H9 (cell line): ENCODE results near the gene FBXO34. TPM values are rescaled to one million over a fixed set of nuclear protein-coding genes. Genes with fewer than 3 reads are reported as not detected.

Experiments used
- DNase-seq: peaks from one replicate; pipeline ENCODE4 v3.0.0-alpha.2; 2017
- H2AFZ ChIP-seq: one replicate; pipeline ENCODE4 v1.6.1; 2013; ENCODE audit warnings: mild to moderate bottlenecking, low read length, control low read depth, moderate library complexity
- H2AK5ac ChIP-seq: 2 replicates; pipeline ENCODE4 v1.6.1; 2013; ENCODE audit warnings: low read length, control low read depth, mixed read lengths; ENCODE audit not compliant: insufficient read length
- H2BK120ac ChIP-seq: one replicate; pipeline ENCODE4 v1.6.1; 2013; ENCODE audit warnings: low read depth, mild to moderate bottlenecking, low read length, control low read depth, inconsistent platforms; ENCODE audit not compliant: poor library complexity, severe bottlenecking
- H2BK12ac ChIP-seq: 2 replicates; pipeline ENCODE4 v1.6.1; 2013; ENCODE audit warnings: low read length, control low read depth, mixed read lengths, low read depth; ENCODE audit not compliant: insufficient read length
- H2BK15ac ChIP-seq: 2 replicates; pipeline ENCODE4 v1.6.1; 2013; ENCODE audit warnings: low read depth, low read length, control low read depth
- H2BK20ac ChIP-seq: one replicate; pipeline ENCODE4 v1.6.1; 2013; ENCODE audit warnings: low read depth, mild to moderate bottlenecking, low read length, control low read depth, inconsistent platforms; ENCODE audit not compliant: poor library complexity, severe bottlenecking
- H2BK5ac ChIP-seq: 2 replicates; pipeline ENCODE4 v1.6.1; 2013; ENCODE audit warnings: low read length, control low read depth, mixed read lengths; ENCODE audit not compliant: insufficient read length
- H3K14ac ChIP-seq: 2 replicates; pipeline ENCODE4 v1.6.1; 2013; ENCODE audit warnings: low read length, control low read depth; ENCODE audit not compliant: insufficient read depth
- H3K18ac ChIP-seq: 2 replicates; pipeline ENCODE4 v1.6.1; 2013; ENCODE audit warnings: low read depth, mild to moderate bottlenecking, mixed read lengths, low read length, control low read depth; ENCODE audit not compliant: insufficient read length
- H3K23ac ChIP-seq: 2 replicates; pipeline ENCODE4 v1.6.1; 2013; ENCODE audit warnings: low read length, control low read depth, mixed read lengths, low read depth; ENCODE audit not compliant: insufficient read length
- H3K23me2 ChIP-seq: 2 replicates; pipeline ENCODE4 v1.6.1; 2013; ENCODE audit warnings: low read depth, mild to moderate bottlenecking, mixed read lengths, low read length, control low read depth; ENCODE audit not compliant: insufficient read length, poor library complexity, severe bottlenecking
- H3K27ac ChIP-seq: 2 replicates; pipeline ENCODE4 v1.5.1; 2013; ENCODE audit warnings: low read length, control low read depth, mixed read lengths, low read depth; ENCODE audit not compliant: insufficient read length
- H3K27me3 ChIP-seq: 2 replicates; pipeline ENCODE4 v1.6.1; 2013; ENCODE audit warnings: low read length, control low read depth, inconsistent platforms; ENCODE audit not compliant: insufficient read depth
- H3K4ac ChIP-seq: 2 replicates; pipeline ENCODE4 v1.6.1; 2013; ENCODE audit warnings: low read depth, mild to moderate bottlenecking, control low read depth, inconsistent platforms, low read length, moderate library complexity
- H3K4me1 ChIP-seq: 2 replicates; pipeline ENCODE4 v1.6.1; 2013; ENCODE audit warnings: low read length, control low read depth, inconsistent platforms; ENCODE audit not compliant: insufficient read depth
- H3K4me2 ChIP-seq: 2 replicates; pipeline ENCODE4 v1.6.1; 2013; ENCODE audit warnings: low read length, control low read depth, mixed read lengths; ENCODE audit not compliant: insufficient read length, insufficient read depth
- H3K56ac ChIP-seq: 2 replicates; pipeline ENCODE4 v1.6.1; 2013; ENCODE audit warnings: low read depth, mild to moderate bottlenecking, mixed read lengths, low read length, control low read depth; ENCODE audit not compliant: insufficient read length
- H3K79me1 ChIP-seq: 2 replicates; pipeline ENCODE4 v1.6.1; 2013; ENCODE audit warnings: low read depth, mild to moderate bottlenecking, moderate library complexity, low read length, control low read depth, inconsistent platforms; ENCODE audit not compliant: insufficient read depth, poor library complexity, severe bottlenecking
- H3K79me2 ChIP-seq: 2 replicates; pipeline ENCODE4 v1.6.1; 2013; ENCODE audit warnings: low read length, control low read depth, inconsistent platforms; ENCODE audit not compliant: insufficient read depth
- H3K9ac ChIP-seq: 2 replicates; pipeline ENCODE4 v1.6.1; 2013; ENCODE audit warnings: low read length, control low read depth, mixed read lengths; ENCODE audit not compliant: insufficient read length; ENCODE audit errors: extremely low read depth
- H3K9me3 ChIP-seq: one replicate; pipeline ENCODE4 v1.6.1; 2013; ENCODE audit warnings: low read depth, low read length, inconsistent platforms; ENCODE audit not compliant: control insufficient read depth
- H3T11ph ChIP-seq: one replicate; pipeline ENCODE4 v1.6.1; 2013; ENCODE audit warnings: mild to moderate bottlenecking, low read length, control low read depth, inconsistent platforms
- H4K20me1 ChIP-seq: one replicate; pipeline ENCODE4 v1.6.1; 2013; ENCODE audit not compliant: control insufficient read depth, insufficient read length, insufficient read depth
- H4K5ac ChIP-seq: 2 replicates; pipeline ENCODE4 v1.6.1; 2013; ENCODE audit warnings: low read depth, mild to moderate bottlenecking, mixed read lengths, low read length, control low read depth; ENCODE audit not compliant: insufficient read length
- H4K8ac ChIP-seq: replicated peaks from 2 replicates; pipeline ENCODE4 v1.6.1; 2013; ENCODE audit warnings: low read length, control low read depth, mixed read lengths, low read depth; ENCODE audit not compliant: insufficient read length
- H4K91ac ChIP-seq: 2 replicates; pipeline ENCODE4 v1.6.1; 2013; ENCODE audit warnings: low read depth, mild to moderate bottlenecking, moderate library complexity, mixed read lengths, low read length, control low read depth; ENCODE audit not compliant: insufficient read length
- H3K27ac Mint-ChIP-seq, 3 experiments: 2 replicates in 2 of 3; 3 replicates in 1 of 3; pipeline ENCODE4 v1.8.0; 2020 to 2021; ENCODE audit warnings: mixed read lengths in 3 of 3, mild to moderate bottlenecking in 1 of 3, moderate library complexity in 1 of 3
- H3K27me3 Mint-ChIP-seq: 2 replicates; pipeline ENCODE4 v1.8.0; 2021; ENCODE audit warnings: low read depth, mild to moderate bottlenecking, moderate library complexity, mixed read lengths
- H3K36me3 Mint-ChIP-seq, 3 experiments: 2 replicates in 2 of 3; 3 replicates in 1 of 3; pipeline ENCODE4 v1.8.0; 2020 to 2021; ENCODE audit warnings: low read depth in 3 of 3, mixed read lengths in 3 of 3; ENCODE audit not compliant: insufficient read depth in 1 of 3
- H3K4me1 Mint-ChIP-seq, 2 experiments: 2 replicates each; pipeline ENCODE4 v1.8.0; 2020; ENCODE audit warnings: mixed read lengths in 2 of 2
- H3K4me3 Mint-ChIP-seq, 2 experiments: 2 replicates in 1 of 2; 3 replicates in 1 of 2; pipeline ENCODE4 v1.8.0; 2020 to 2021; ENCODE audit warnings: mild to moderate bottlenecking in 2 of 2, mixed read lengths in 2 of 2, moderate library complexity in 1 of 2
- H3K9me3 Mint-ChIP-seq, 2 experiments: 2 replicates in 1 of 2; 3 replicates in 1 of 2; pipeline ENCODE4 v1.8.0; 2020; ENCODE audit warnings: mild to moderate bottlenecking in 2 of 2, mixed read lengths in 2 of 2, moderate library complexity in 1 of 2
- WGBS: extraction: QIAGEN DNeasy Blood & Tissue Kit; methylation state at CpG from one replicate; pipeline ENCODE4 v1.1.7; 2013; ENCODE audit warnings: missing lambda C conversion rate, low lambda C conversion rate, mixed read lengths; ENCODE audit not compliant: insufficient read length; ENCODE audit errors: extremely low coverage; 5-methylcytosine and 5-hydroxymethylcytosine counted together
- total RNA-seq: library from RNA; stranded (reverse); gene quantifications from 2 replicates; pipeline ENCODE4 v1.2.1, GENCODE V29; 2021
- TF ChIP-seq, protein P1 (sequence below): fragments of 200-600 bp; sonication (generic); conservative IDR thresholded peaks from 3 replicates; pipeline ENCODE4 v1.8.0; 2021; ENCODE audit warnings: antibody characterized with exemption, mild to moderate bottlenecking

Gene FBXO34
- total RNA-seq, 1 experiment from 2014 or later: 12.0 TPM

DNA sequence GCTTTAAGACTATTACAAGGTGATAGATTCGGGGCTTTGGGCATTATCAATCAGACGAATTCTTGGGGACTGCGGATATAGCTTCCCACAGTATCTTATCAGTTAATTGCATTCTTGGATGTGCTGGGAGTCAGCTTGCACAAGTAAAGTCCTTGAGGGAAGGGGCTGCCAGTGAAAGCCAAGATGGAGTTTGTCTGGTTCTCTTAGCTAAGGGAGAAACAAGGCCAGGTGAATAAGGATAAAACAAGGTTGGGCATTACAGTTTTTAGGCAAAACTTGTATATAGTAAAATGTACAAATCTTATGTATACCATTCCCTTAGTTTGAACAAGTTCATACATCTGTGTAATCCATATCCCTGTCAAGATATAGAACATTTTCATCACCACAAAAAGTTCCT lies 5.5 kb downstream of the FBXO34 start:
- H3K36me3 Mint-ChIP-seq: peaks cover 2 to 3% (median 2%) of the 10 kb centered on the region in 3 experiments
- no peak overlapping the region for H2BK15ac ChIP-seq
- H3K9me3 ChIP-seq: no peaks in the 10 kb centered on the region
- DNase-seq: no peak
- no peak overlapping the region for H4K8ac ChIP-seq
- TF ChIP-seq, protein P1, sequence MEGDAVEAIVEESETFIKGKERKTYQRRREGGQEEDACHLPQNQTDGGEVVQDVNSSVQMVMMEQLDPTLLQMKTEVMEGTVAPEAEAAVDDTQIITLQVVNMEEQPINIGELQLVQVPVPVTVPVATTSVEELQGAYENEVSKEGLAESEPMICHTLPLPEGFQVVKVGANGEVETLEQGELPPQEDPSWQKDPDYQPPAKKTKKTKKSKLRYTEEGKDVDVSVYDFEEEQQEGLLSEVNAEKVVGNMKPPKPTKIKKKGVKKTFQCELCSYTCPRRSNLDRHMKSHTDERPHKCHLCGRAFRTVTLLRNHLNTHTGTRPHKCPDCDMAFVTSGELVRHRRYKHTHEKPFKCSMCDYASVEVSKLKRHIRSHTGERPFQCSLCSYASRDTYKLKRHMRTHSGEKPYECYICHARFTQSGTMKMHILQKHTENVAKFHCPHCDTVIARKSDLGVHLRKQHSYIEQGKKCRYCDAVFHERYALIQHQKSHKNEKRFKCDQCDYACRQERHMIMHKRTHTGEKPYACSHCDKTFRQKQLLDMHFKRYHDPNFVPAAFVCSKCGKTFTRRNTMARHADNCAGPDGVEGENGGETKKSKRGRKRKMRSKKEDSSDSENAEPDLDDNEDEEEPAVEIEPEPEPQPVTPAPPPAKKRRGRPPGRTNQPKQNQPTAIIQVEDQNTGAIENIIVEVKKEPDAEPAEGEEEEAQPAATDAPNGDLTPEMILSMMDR: no peak
- H3K4me3 Mint-ChIP-seq: no peak overlapping the region
- peaks cover 3% of the 10 kb centered on the region for H3K23me2 ChIP-seq
- no peak overlapping the region for H4K5ac ChIP-seq
- no peak overlapping the region for H3K4ac ChIP-seq
- peaks cover 8% of the 10 kb centered on the region; the same call in 1 of the 2 replicates for H3K79me2 ChIP-seq
- H3K27ac Mint-ChIP-seq: no peak overlapping the region
- no peak overlapping the region for H2AFZ ChIP-seq
- H2BK12ac ChIP-seq: no peak overlapping the region
- WGBS: no CpG with 5 or more reads among the region's 3 CpGs
- no peaks in the 10 kb centered on the region for H3K27me3 ChIP-seq
- no peaks in the 10 kb centered on the region for H4K20me1 ChIP-seq
- no peak overlapping the region for H3K14ac ChIP-seq
- no peak overlapping the region for H2AK5ac ChIP-seq
- H3K4me2 ChIP-seq: no peak overlapping the region
- H3T11ph ChIP-seq: no peak overlapping the region
- no peak overlapping the region for H2BK20ac ChIP-seq
- peaks cover 13 to 24% of the 10 kb centered on the region in 2 experiments for H3K4me1 Mint-ChIP-seq
- H2BK120ac ChIP-seq: no peak overlapping the region
- H3K9ac ChIP-seq: no peak overlapping the region
- no peak overlapping the region for H3K27ac ChIP-seq
- no peak overlapping the region for H3K23ac ChIP-seq
- no peaks in the 10 kb centered on the region; the same call in 1 of the 2 replicates for H3K27me3 Mint-ChIP-seq
- peaks cover 3% of the 10 kb centered on the region for H3K79me1 ChIP-seq
- H3K4me1 ChIP-seq: no peaks in the 10 kb centered on the region
- H3K9me3 Mint-ChIP-seq: peaks cover 0 to 4% of the 10 kb centered on the region in 2 experiments; a peak in 1 of 5 replicates
- no peak overlapping the region for H3K56ac ChIP-seq
- H4K91ac ChIP-seq: no peak overlapping the region
- H2BK5ac ChIP-seq: no peak overlapping the region
- H3K18ac ChIP-seq: no peak overlapping the region
